ENCODE data around the gene SOX30.

The SOX30 gene

DNA sequence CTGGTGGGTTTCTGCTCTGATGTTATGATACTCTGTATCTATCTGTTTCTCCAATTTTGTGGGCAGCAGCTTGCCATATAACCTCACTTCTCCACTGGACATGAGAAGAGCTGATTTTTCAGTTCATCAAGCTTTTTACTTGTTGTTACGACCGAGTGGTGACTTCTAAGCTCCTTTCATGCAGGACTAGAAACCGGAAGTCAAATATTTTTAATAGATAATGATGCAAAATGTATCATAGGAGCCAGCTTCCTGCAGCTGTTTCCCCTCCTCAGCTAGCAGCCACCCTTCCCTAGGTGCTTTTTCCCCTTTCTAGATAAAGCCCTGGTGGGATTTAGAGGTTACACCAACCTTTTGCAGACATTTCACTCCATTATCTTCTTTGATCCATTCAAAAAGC is 59.6 kb downstream of the SOX30 start:
- TF ChIP-seq, protein P1, sequence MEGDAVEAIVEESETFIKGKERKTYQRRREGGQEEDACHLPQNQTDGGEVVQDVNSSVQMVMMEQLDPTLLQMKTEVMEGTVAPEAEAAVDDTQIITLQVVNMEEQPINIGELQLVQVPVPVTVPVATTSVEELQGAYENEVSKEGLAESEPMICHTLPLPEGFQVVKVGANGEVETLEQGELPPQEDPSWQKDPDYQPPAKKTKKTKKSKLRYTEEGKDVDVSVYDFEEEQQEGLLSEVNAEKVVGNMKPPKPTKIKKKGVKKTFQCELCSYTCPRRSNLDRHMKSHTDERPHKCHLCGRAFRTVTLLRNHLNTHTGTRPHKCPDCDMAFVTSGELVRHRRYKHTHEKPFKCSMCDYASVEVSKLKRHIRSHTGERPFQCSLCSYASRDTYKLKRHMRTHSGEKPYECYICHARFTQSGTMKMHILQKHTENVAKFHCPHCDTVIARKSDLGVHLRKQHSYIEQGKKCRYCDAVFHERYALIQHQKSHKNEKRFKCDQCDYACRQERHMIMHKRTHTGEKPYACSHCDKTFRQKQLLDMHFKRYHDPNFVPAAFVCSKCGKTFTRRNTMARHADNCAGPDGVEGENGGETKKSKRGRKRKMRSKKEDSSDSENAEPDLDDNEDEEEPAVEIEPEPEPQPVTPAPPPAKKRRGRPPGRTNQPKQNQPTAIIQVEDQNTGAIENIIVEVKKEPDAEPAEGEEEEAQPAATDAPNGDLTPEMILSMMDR (conservative IDR thresholded peaks at IDR 0.05; ENCODE audit: low read depth, low read length), result no peak
- no peak for DNase-seq (ENCODE audit: low read depth)
- H3K4me3 ChIP-seq (ENCODE audit: low read depth, low read length), result no peak overlapping the region

DNA sequence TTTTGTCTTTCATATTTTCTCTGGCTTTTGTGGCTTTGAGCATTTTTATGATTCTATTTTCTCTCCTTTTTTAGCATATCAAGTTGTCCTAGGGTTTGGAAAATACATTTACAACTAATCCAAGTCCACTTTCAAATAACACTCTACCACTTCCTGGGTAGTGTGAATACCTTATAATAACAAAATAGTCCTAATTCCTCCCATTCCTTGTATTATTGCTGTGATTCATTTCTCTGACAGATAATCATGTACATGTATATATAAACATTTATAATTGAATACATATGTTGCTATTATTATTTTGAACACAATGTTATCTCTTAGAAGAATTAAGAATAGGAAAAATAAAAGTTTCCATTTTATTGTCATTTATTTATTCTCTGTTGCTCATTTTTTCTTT is 61.8 kb downstream of the SOX30 start:
- no peak overlapping the region for H3K4me3 ChIP-seq (ENCODE audit: low read depth, low read length)
- TF ChIP-seq, protein P1 (conservative IDR thresholded peaks at IDR 0.05; ENCODE audit: low read depth, low read length), result no peak
- DNase-seq (ENCODE audit: low read depth), result no peak

DNA sequence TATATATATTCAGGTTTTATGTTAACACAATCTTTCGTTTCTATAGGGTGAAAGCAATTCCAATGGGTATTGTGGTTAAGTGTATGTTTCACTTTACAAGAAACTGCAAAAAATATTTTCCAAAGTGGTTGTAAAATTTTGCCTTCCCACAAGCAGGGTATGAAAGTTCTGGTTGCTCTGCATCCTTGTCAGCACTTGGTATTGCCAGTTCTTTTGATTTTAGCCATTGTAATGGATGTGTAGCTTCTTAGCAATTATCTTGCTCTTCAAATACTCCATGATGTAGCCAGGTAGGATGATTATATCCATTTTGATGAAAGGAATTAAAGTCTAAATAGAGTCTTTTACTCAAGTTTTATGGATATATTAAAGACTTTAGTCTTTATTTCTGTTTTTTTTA is 67.6 kb downstream of the SOX30 start:
- no peak overlapping the region for H3K4me3 ChIP-seq (ENCODE audit: low read depth, low read length)

DNA sequence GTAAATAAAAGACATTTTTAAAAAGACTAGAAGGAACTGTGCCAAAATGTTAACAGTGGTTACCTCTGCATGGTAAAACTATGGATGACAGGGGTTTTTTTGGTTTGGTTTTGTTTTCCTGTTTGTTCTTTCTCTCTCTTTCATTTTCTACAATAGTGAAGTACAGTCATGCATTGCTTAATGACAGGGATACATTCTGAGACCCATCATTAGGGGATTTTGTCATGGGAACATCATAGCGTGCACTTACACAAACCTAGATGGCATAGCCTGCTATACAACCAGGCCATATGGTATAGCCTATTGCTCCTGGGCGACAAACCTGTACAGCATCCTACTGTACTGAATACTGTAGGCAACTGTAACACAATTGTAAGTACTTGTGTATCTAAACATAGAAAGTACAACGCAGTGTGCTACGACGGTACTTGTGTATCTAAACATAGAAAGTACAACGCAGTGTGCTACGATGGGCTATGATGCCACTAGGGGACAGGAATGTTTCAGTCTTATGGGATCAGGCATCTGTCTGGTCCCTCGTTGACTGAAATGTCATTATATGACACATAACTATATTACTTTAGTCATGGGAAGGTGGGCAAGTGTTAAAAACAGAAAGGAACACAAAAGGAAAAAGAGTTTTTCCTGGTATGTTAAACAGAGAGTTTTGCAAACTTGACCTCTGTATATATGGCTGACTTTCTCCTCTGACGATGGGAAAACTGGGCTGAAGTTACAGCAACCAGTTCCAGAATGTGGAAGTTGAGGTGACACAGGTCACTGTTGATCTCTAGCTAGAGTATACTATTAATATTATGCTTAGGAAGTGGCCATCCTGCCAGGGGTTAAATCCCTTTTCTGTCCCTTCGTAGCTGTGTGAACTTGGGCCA is 69.3 kb downstream of the SOX30 start:
- no peak overlapping the region for H3K4me3 ChIP-seq (ENCODE audit: low read depth, low read length)
- TF ChIP-seq, protein P1 (conservative IDR thresholded peaks at IDR 0.05; ENCODE audit: low read depth, low read length), result peak; percentile 6
- no peak for DNase-seq (ENCODE audit: low read depth)

More for the DNA sequence above, 67.6 kb downstream of the SOX30 start:
- TF ChIP-seq, protein P1 (conservative IDR thresholded peaks at IDR 0.05; ENCODE audit: low read depth, low read length), result no peak
- no peak for DNase-seq (ENCODE audit: low read depth)

DNA sequence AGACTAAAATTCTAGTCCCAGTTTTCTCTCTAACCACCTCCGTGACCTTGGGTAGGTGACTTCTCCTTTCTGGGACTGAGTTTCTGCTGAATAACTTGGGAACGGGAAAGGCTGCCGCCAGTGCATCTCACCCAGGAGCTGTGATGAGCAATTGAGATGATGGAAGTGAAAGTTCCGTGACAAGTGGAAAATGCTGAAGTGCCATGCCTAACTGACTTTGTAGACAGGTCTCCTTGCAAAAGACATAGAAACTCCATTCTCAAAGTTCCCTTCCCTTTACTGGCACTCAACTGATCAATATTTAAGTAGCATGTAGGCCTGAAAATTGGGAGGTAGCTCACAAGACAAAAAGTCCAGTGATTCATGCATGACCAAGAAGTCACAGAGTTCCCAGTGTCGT is 70.3 kb downstream of the SOX30 start:
- TF ChIP-seq, protein P1 (conservative IDR thresholded peaks at IDR 0.05; ENCODE audit: low read depth, low read length), result no peak
- no peak for DNase-seq (ENCODE audit: low read depth)
- no peak overlapping the region for H3K4me3 ChIP-seq (ENCODE audit: low read depth, low read length)

DNA sequence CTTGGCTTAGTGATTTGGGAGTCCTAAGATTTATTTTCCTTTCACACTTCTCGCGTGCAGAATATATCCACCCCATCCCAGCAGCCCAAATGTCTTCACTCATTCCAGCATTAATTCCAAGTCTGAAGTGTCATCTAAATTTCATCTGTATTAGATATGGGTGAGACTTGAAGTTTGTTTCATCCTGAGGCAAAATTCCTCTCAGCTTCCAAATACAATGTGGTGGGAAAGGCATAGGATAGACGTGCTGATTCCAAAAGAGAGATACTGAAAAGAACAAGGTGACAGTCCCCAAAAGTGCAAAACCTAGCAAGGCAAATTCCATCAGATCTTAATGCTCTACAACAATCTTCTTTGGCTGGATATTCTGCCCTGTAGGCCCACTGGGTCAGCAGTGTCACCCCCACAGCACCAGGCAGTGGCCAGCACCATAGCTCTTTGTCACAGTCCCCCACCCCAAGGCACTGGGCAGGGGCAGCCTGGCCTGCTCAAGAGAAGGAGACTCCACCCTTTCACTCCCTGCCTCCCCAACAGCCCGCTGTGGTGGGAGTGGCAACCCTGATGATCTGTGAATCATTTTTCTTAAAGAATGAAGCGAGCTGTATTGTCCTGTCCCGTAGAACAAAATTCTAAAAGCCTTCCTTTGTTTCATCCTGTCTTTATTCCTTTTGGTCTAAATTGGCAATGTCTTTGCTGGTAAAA is 74.0 kb downstream of the SOX30 start:
- no peak for DNase-seq (ENCODE audit: low read depth)
- TF ChIP-seq, protein P1 (conservative IDR thresholded peaks at IDR 0.05; ENCODE audit: low read depth, low read length), result no peak
- H3K4me3 ChIP-seq (ENCODE audit: low read depth, low read length), result no peak overlapping the region
